Inflammatory macrophage treated with lipopolysaccharide for 4 hours (primary cell): Measurements from ENCODE around the gene RPS6KA5.
"Not testable (repeated sequence)": the region's sequence is repeated elsewhere in the genome, so short reads cannot be mapped to it uniquely, and the experiment has no call there.

Experiments
- DNase-seq: peaks from one replicate; pipeline ENCODE4 v3.0.0-alpha.2; 2020

Gene RPS6KA5

GRCh38 chr14:90980636-90981035, 79.8 kb downstream of the RPS6KA5 start:
- DNase-seq, result not testable (repeated sequence)

- no peak for DNase-seq
These were observed 80.9 kb downstream of the RPS6KA5 start for GRCh38 chr14:90979515-90979914.

GRCh38 chr14:90976101-90976500, 84.3 kb downstream of the RPS6KA5 start:
- DNase-seq, result no peak

DNA sequence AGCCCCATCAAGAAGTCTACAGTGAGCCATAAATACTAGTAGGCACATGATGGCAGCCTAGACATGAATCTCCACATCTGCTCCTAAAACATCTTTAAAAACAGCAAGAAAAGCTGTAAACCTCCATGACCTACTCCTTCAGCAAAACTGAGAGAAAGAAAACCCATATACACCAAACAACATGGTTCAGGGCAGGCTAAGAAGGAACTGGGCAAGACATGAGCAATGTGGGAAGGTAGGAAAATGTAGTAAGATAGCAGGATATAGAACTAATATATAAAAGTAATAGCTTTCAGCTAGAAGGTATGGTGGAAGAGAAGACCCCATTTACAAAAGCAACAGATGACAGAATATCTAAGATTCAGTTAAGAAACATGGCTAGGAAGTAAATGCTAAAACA, 88.8 kb downstream of the RPS6KA5 start:
- no peak for DNase-seq

DNA sequence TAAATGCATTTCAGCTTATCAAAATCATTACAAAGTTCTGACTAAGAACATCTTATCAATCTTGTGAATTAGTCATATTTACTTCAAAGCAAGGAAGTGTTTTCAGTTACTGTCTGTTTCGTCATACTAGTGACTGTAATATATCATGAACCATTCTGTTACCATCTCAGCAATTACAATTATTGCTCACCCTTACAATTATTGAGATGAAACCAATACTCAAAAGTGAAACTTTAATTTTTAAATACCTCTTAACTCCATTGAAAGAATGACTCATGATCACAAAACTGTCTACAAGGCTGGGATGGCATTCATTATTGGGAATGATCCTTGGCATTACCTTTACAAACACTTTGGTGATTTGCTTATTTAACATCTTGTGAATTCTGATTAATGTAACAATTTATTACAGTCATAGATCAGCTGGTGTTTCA, 90.3 kb downstream of the RPS6KA5 start:
- peak; percentile 72 for DNase-seq

GRCh38 chr14:90969531-90970166, 90.8 kb downstream of the RPS6KA5 start:
- peak; percentile 89 for DNase-seq

DNA sequence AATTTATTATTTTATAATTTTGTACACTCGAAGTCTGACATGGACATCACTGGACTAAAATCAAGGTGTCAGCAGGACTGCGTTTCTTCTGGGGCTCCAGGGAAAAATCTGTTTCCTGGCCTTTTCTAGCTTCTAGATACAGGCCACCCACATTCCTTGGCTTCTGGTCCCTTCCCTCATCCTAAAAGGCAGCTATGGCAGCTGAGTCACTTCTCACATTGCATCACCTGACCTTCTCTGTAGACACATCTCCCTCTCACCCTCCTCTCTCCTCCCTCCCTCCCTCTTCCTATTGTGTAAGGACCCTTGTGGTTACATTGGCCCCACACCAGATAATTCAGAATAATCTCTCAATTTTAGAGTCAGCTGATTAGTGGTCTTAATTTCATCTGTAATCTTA, 92.4 kb downstream of the RPS6KA5 start:
- DNase-seq, result peak; percentile 60

- no peak for DNase-seq
These were observed 93.9 kb downstream of the RPS6KA5 start for GRCh38 chr14:90966493-90966892.

GRCh38 chr14:90965765-90966164, 94.7 kb downstream of the RPS6KA5 start:
- DNase-seq, result no peak

GRCh38 chr14:90963343-90963742, 97.1 kb downstream of the RPS6KA5 start:
- DNase-seq, result no peak

DNA sequence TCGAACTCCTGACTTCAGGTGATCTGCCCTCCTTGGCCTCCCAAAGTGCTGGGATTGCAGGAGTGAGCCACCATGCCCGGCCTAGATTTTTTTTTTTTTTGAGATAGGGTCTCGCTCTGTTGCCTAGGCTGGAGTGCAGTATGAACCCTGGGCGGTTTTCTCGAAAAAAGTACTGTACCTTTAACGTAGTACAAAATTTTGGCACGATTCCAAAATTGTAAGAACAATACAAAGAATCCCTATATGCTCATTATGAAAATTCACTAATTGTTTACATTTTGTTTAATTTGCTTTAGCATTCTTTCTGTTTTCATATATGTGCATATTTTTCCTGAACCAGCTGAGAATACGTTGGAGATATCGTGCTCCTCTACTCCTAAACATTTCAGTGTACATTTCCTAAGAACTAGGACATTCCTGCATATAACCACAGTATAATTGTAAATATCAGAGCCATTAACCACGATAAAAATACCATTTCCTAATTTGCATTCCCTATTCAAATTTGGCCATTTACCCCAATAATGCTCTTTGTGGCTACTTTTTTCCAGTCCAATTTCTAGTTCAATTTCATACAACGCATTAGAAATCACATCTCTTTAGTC, 97.8 kb downstream of the RPS6KA5 start:
- no peak for DNase-seq

- DNase-seq, result no peak
These were observed 99.6 kb downstream of the RPS6KA5 start for GRCh38 chr14:90960818-90961217.

DNA sequence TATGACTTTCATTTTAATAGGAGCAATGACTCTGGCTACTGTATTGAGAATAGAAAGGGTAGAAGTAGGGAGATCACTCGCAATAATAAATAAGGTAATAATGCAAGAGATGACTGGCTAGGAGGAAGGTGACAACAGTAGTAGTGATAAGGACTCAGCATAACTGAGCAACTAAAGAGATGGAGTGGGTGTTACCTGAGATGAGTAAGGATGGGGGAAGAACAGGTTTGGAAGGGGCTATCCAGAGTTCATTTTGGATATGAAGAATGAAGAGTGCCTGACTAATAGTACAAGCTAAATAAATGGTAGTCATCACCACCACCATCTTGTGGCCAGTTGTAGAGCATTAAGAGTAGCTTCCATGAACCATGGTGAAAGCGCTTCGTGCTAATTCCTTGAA, 101.1 kb downstream of the RPS6KA5 start:
- no peak for DNase-seq

GRCh38 chr14:90956273-90956672, 104.2 kb downstream of the RPS6KA5 start:
- DNase-seq, result no peak

DNA sequence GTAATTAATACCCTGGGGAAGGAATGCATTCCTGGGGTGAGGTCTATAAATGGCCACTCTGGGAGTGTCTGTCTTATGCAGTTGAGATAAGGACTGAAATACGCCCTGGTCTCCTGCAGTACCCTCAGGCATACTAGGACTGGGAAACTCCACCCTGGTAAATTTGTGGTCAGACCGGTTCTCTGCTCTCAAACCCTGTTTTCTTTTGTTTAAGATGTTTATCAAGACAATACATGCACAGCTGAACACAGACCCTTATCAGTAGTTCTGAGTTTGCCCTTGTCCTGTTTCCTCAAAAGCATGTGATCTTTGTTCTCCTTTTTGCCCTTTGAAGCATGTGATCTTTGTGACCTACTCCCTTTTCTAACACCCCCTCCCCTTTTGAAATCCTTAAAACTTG, 106.8 kb downstream of the RPS6KA5 start:
- DNase-seq, result not testable (repeated sequence)

GRCh38 chr14:90943367-90943766, 117.1 kb downstream of the RPS6KA5 start:
- no peak for DNase-seq

- DNase-seq, result no peak
These were observed 117.9 kb downstream of the RPS6KA5 start for GRCh38 chr14:90942511-90942910.

DNA sequence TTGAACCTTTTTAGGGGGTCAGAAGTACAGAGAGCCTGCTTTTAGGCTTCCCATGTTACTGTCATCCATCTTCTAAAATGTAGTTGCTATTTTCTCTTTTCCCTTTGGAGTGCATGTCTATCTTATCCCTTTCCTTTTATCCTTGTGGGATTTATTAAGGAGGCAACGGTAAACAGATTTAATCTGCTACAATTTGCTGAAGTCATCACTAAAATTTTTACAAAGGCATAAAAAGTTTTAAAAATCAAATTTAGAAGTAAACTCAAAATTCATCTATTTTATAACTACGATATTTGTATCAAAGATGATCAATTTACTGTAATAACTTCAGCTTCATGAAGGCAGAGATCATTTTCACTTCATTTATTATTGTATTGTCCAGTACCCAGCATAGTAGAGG, 118.7 kb downstream of the RPS6KA5 start:
- DNase-seq, result no peak

DNA sequence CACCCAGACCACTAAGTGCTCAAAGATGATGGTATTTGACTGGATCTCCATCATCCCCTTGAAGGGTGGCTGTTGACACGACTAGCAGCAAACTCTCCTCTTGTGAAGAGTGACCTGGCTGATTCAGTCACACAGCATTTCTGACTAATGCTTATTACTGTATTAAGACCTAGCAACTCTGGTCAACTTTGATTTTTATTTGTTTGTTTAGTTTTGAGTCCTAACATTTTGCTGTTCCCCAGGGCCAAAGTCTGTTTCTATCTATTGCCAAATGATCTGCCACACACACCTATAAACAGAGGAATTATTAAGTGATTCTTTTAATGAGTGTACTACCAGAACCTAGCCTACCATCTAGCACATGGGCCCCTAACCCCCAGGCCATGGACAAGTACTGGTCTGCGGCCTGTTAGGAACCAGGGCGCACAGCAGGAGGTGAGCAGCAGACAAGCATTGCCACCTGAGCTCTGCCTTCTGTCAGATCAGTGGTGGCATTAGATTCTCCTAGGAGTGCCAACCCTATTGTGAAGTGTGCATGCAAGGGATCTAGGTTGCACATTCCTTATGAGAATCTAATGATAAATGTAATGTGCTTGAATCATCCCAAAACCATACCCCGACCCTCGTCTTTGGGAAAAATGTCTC, 120.0 kb downstream of the RPS6KA5 start:
- no peak for DNase-seq

DNA sequence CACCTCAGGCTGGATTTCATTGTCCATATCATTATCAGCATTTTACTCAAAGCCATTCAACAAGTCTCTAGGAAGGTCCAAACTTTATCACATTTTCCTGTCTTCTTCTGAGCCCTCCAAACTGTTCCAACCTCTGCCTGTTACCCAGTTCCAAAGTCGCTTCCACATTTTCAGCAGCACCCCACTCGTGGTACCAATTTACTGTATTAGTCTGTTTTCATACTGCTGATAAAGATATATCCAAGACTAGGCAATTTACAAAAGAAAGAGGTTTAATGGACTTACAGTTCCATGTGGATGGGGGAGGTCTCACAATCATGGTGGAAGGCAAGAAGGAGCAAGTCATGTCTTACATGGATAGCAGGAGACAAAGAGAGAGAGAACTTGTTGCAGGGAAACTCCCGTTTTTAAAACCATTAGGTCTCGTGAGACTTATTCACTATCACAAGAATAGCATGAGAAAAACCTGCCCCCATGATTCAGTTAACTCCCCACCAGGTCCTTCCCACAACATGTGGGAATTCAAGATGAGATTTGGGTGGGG, 121.1 kb downstream of the RPS6KA5 start:
- not testable (repeated sequence) for DNase-seq

GRCh38 chr14:90938615-90939014, 121.8 kb downstream of the RPS6KA5 start:
- no peak for DNase-seq

GRCh38 chr14:90936757-90937440, 123.5 kb downstream of the RPS6KA5 start:
- no peak for DNase-seq

DNA sequence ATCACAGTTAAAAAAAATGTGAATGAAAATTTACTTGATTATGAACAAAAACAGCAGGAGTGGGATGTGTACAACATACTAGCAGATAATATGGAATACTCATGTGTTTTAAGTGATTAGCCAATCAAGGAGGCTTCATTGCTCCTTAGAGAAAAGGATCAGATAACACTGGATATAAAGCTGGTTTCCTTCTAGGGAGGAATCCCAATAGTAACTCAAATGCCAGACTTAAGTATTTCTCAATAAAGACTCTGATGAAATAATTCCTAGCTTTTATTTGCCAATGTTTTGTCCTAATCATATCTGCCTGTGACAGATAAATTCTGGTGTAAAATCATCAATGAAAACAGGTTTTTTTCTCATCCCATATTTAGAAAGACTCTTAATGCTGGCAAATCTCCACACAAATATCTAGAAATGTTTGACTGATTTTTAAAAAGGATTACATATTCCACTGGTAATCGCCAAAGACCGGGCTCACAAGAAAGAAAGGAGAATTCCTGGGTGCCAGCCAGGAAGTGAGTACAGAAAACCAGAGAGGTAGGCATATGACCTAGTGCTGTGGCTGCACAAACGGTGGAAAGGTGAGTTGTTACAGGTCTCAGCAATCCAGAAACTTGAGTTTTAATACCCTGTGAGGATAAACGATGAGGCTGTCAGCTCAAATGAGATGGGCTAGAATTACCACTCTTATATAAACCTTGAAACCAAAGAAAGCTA, 135.7 kb downstream of the RPS6KA5 start:
- DNase-seq, result no peak
